Transverse colon (tissue), 4 donors: ENCODE results near the gene PADI2.

Experiments
- CTCF ChIP-seq, 5 experiments: fragments of 200-600 bp in 3 of 5; fragments of 450-650 bp in 2 of 5; sonication (generic) in 3 of 5; IDR thresholded peaks; 1 replicate in 2 of 5; 2 replicates in 3 of 5; pipeline ENCODE4 v1.5.1; 2016 to 2017; ENCODE audit warnings: antibody characterized with exemption in 5 of 5, inconsistent platforms in 3 of 5, mild to moderate bottlenecking in 2 of 5, moderate library complexity in 1 of 5
- EP300 ChIP-seq: sonication (generic); formaldehyde crosslinking; IDR thresholded peaks from one replicate; pipeline ENCODE4 v1.6.1; 2017; ENCODE audit warnings: antibody characterized with exemption, low read depth
- POLR2AphosphoS5 ChIP-seq, 3 donors: sonication (generic); formaldehyde crosslinking; IDR thresholded peaks; one replicate each; pipeline ENCODE4 v1.6.1; 2016; ENCODE audit warnings: antibody characterized with exemption in 3 of 3

- TF ChIP-seq CTCF (IDR thresholded peaks at IDR 0.05) (no peak), POLR2AphosphoS5 (IDR thresholded peaks at IDR 0.05) (no peak), EP300 (no peak)
Observed at GRCh38 chr1:17102232-17102631, 17.0 kb downstream of the PADI2 start.
